ENCODE measurements around the gene SOS1. TPM values are rescaled to one million over a fixed set of nuclear protein-coding genes. Genes with fewer than 3 reads are reported as not detected.

The SOS1 gene
- total RNA-seq, 1 donor from 2014 or later, result 54.5 TPM

GRCh38 chr2:39008665-39009064 is 112.2 kb downstream of the SOS1 start:
- Mint-ChIP-seq H3K36me3 (peaks cover 52% of the 10 kb centered on the region), H3K4me1 (peaks cover 2% of the 10 kb centered on the region), H3K27me3 (ENCODE audit: low read depth) (no peaks in the 10 kb centered on the region), H3K4me3 (no peak overlapping the region), H3K9me3 (peaks cover 4% of the 10 kb centered on the region), H3K27ac (no peak overlapping the region)
- no peak for DNase-seq (ENCODE audit: low spot score in 2 of 2, unreplicated experiment in 2 of 2)
- TF ChIP-seq CTCF (IDR thresholded peaks at IDR 0.05; ENCODE audit: unreplicated experiment), result no peak

- Mint-ChIP-seq H3K9me3 (peaks cover 4% of the 10 kb centered on the region), H3K4me1 (peaks cover 2% of the 10 kb centered on the region), H3K36me3 (peaks cover 47% of the 10 kb centered on the region), H3K27me3 (ENCODE audit: low read depth) (no peaks in the 10 kb centered on the region), H3K4me3 (no peak overlapping the region), H3K27ac (no peak overlapping the region)
- TF ChIP-seq CTCF (IDR thresholded peaks at IDR 0.05; ENCODE audit: unreplicated experiment), result no peak
- DNase-seq (ENCODE audit: low spot score in 2 of 2, unreplicated experiment in 2 of 2), result no peak
These were observed 112.9 kb downstream of the SOS1 start for GRCh38 chr2:39007875-39008504.

- Mint-ChIP-seq H3K4me3 (no peak overlapping the region), H3K9me3 (peaks cover 1% of the 10 kb centered on the region), H3K27me3 (ENCODE audit: low read depth) (no peaks in the 10 kb centered on the region)
These were observed 120.3 kb downstream of the SOS1 start for GRCh38 chr2:39000552-39000951.

GRCh38 chr2:38997781-38998180 is 123.1 kb downstream of the SOS1 start:
- peaks cover 32% of the 10 kb centered on the region for H3K36me3 Mint-ChIP-seq
- H3K27me3 Mint-ChIP-seq (ENCODE audit: low read depth), result no peaks in the 10 kb centered on the region
- TF ChIP-seq CTCF (IDR thresholded peaks at IDR 0.05; ENCODE audit: unreplicated experiment), result no peak
- no peak for DNase-seq (ENCODE audit: low spot score in 2 of 2, unreplicated experiment in 2 of 2)
- no peak overlapping the region for H3K27ac Mint-ChIP-seq
- H3K9me3 Mint-ChIP-seq, result no peaks in the 10 kb centered on the region
- H3K4me3 Mint-ChIP-seq, result no peak overlapping the region
- H3K4me1 Mint-ChIP-seq, result no peaks in the 10 kb centered on the region

More at GRCh38 chr2:39000552-39000951, 120.3 kb downstream of the SOS1 start:
- no peak overlapping the region for H3K27ac Mint-ChIP-seq
- DNase-seq (ENCODE audit: low spot score in 2 of 2, unreplicated experiment in 2 of 2), result no peak
- H3K36me3 Mint-ChIP-seq, result peaks cover 34% of the 10 kb centered on the region
- H3K4me1 Mint-ChIP-seq, result no peaks in the 10 kb centered on the region
- no peak for TF ChIP-seq CTCF (IDR thresholded peaks at IDR 0.05; ENCODE audit: unreplicated experiment)

GRCh38 chr2:38991899-38992298 is 129.0 kb downstream of the SOS1 start:
- Mint-ChIP-seq H3K4me1 (peaks cover 8% of the 10 kb centered on the region), H3K4me3 (no peak overlapping the region), H3K27ac (no peak overlapping the region), H3K27me3 (ENCODE audit: low read depth) (no peaks in the 10 kb centered on the region), H3K9me3 (no peaks in the 10 kb centered on the region), H3K36me3 (peaks cover 19% of the 10 kb centered on the region)
- DNase-seq (ENCODE audit: low spot score in 2 of 2, unreplicated experiment in 2 of 2), result no peak
- TF ChIP-seq CTCF (IDR thresholded peaks at IDR 0.05; ENCODE audit: unreplicated experiment), result no peak

Data from mesothelial cell of epicardium (in vitro differentiated cells).